PC-3 (cell line): ENCODE results near the gene RABGAP1L. TPM values are rescaled to one million over a fixed set of nuclear protein-coding genes. Genes with fewer than 3 reads are reported as not detected.

Source experiments
- ATAC-seq: fragments of 200-7000 bp; cut with Tn5 transposase; 2 replicates; pipeline ENCODE4 v1.9.1; 2020; ENCODE audit warnings: mild to moderate bottlenecking, moderate library complexity
- BruUV-seq: library from RNA; stranded (reverse); fragments of 400-500 nt; replicated peaks from 2 replicates; lab custom pipeline; 2021; lab: Mats Ljungman, UMichigan
- CTCF ChIA-PET: fragments of 300-600 bp; sonication (Branson Sonifier 250); formaldehyde crosslinking; loops from one replicate; lab custom pipeline; 2022; ENCODE audit warnings: antibody characterized with exemption; lab: Charles Lee
- POLR2A ChIA-PET: fragments of 300-600 bp; sonication (Branson Sonifier 250); formaldehyde crosslinking; loops from one replicate; lab custom pipeline; 2022; ENCODE audit warnings: antibody characterized with exemption; ENCODE audit not compliant: unreplicated experiment; lab: Charles Lee
- DNase-seq: peaks from one replicate; pipeline ENCODE4 v3.0.0-alpha.2; 2015
- H2AFZ ChIP-seq: fragments of 300-600 bp; sonication (generic); 2 replicates; pipeline ENCODE4 v1.6.0; 2016; ENCODE audit warnings: antibody characterized with exemption, low read length
- H3F3A ChIP-seq: fragments of 300-600 bp; sonication (generic); one replicate; pipeline ENCODE4 v1.6.0; 2017; ENCODE audit warnings: antibody characterized with exemption, low read length, control low read depth, mild to moderate bottlenecking; ENCODE audit not compliant: unreplicated experiment
- H3K27ac ChIP-seq: fragments of 300-600 bp; sonication (generic); 2 replicates; pipeline ENCODE4 v1.5.1; 2016; ENCODE audit warnings: mild to moderate bottlenecking, low read length
- H3K27me3 ChIP-seq: fragments of 300-600 bp; sonication (generic); 2 replicates; pipeline ENCODE4 v1.6.1; 2016; ENCODE audit warnings: low read length, mixed read lengths
- H3K36me3 ChIP-seq: fragments of 300-600 bp; sonication (generic); 2 replicates; pipeline ENCODE4 v1.6.1; 2016; ENCODE audit warnings: low read depth, mixed run types, low read length, mixed read lengths
- H3K4me1 ChIP-seq: fragments of 300-600 bp; sonication (generic); 2 replicates; pipeline ENCODE4 v1.5.1; 2016; ENCODE audit warnings: low read length; ENCODE audit not compliant: insufficient read depth
- H3K4me2 ChIP-seq: fragments of 300-600 bp; sonication (generic); 2 replicates; pipeline ENCODE4 v1.6.0; 2016; ENCODE audit warnings: low read length
- H3K4me3 ChIP-seq: fragments of 300-600 bp; sonication (generic); 2 replicates; pipeline ENCODE4 v1.5.1; 2016; ENCODE audit warnings: mild to moderate bottlenecking, low read length, mixed read lengths
- H3K79me2 ChIP-seq: fragments of 300-600 bp; sonication (generic); 2 replicates; pipeline ENCODE4 v1.6.1; 2017; ENCODE audit warnings: low read length, mixed read lengths
- H3K9ac ChIP-seq: fragments of 300-600 bp; sonication (generic); 2 replicates; pipeline ENCODE4 v1.6.0; 2016; ENCODE audit warnings: mild to moderate bottlenecking, low read length
- H3K9me2 ChIP-seq: fragments of 300-600 bp; sonication (generic); replicated peaks from 2 replicates; pipeline ENCODE4 v1.6.1; 2016; ENCODE audit warnings: mixed run types, low read length, mixed read lengths
- H3K9me3 ChIP-seq: fragments of 300-600 bp; sonication (generic); 2 replicates; pipeline ENCODE4 v1.6.1; 2016; ENCODE audit warnings: low read length, mixed read lengths
- H4K20me1 ChIP-seq: fragments of 300-600 bp; sonication (generic); 2 replicates; pipeline ENCODE4 v1.6.1; 2016; ENCODE audit warnings: low read length, mixed read lengths
- CTCF ChIP-seq: fragments of 300-600 bp; sonication (generic); conservative IDR thresholded peaks from 2 replicates; pipeline ENCODE4 v1.5.1; 2017; ENCODE audit warnings: antibody characterized with exemption, low read depth, mild to moderate bottlenecking, low read length
- EZH2 ChIP-seq: fragments of 300-600 bp; sonication (generic); IDR thresholded peaks from one replicate; pipeline ENCODE4 v1.6.1; 2017; ENCODE audit warnings: antibody characterized with exemption, mild to moderate bottlenecking, low read length; ENCODE audit not compliant: unreplicated experiment
- EZH2phosphoT487 ChIP-seq: fragments of 300-600 bp; sonication (generic); IDR thresholded peaks from 2 replicates; pipeline ENCODE4 v1.6.1; 2018; ENCODE audit warnings: mild to moderate bottlenecking, antibody characterized with exemption, low read length, borderline replicate concordance
- intact Hi-C: fragments of 100-400 bp; cut with micrococcal nuclease; formaldehyde crosslinking; loops from 2 replicates; pipeline ENCODE4 v1.9.0; 2023
- total RNA-seq: library from RNA; depleted of rRNA; stranded (reverse); fragments of >200 nt; gene quantifications from 2 replicates; pipeline ENCODE4 v1.2.3, GENCODE V29; 2014

Gene RABGAP1L
- total RNA-seq, 1 experiment from 2014 or later: 24.4 TPM

- Histone ChIP-seq H3K4me2 (no peak overlapping the region), H3K79me2 (no peaks in the 10 kb centered on the region), H3K9ac (no peak overlapping the region), H3K27ac (no peak overlapping the region), H3K4me3 (no peak overlapping the region), H3K27me3 (no peaks in the 10 kb centered on the region), H2AFZ (no peak overlapping the region), H3K9me3 (no peaks in the 10 kb centered on the region), H3K36me3 (no peaks in the 10 kb centered on the region), H3F3A (no peaks in the 10 kb centered on the region), H3K4me1 (no peaks in the 10 kb centered on the region), H3K9me2 (no peaks in the 10 kb centered on the region), H4K20me1 (no peaks in the 10 kb centered on the region)
- ChIA-PET POLR2A (no interaction called here), CTCF (no interaction called here)
- DNase-seq (no peak), ATAC-seq (no peak)
- TF ChIP-seq EZH2 (no peak), EZH2phosphoT487 (no peak), CTCF (no peak)
- no TSS peak for BruUV-seq
- intact Hi-C loops: no loop called here
Observed at GRCh38 chr1:174112489-174113162, 46.7 kb upstream of the RABGAP1L start.

GRCh38 chr1:174114106-174114505 lies 45.2 kb upstream of the RABGAP1L start:
- intact Hi-C loops: no loop called here

More at GRCh38 chr1:174114106-174114505, 45.2 kb upstream of the RABGAP1L start:
- H3K27me3 ChIP-seq: no peaks in the 10 kb centered on the region
- no peak overlapping the region for H3K4me3 ChIP-seq
- no peak for ATAC-seq
- ChIA-PET CTCF (no interaction called here), POLR2A (no interaction called here)
- H3K36me3 ChIP-seq: no peaks in the 10 kb centered on the region
- no peak overlapping the region for H3K4me2 ChIP-seq
- no peaks in the 10 kb centered on the region for H3K9me3 ChIP-seq
- H3F3A ChIP-seq: no peaks in the 10 kb centered on the region
- H4K20me1 ChIP-seq: no peaks in the 10 kb centered on the region
- no peak for DNase-seq
- H2AFZ ChIP-seq: no peak overlapping the region
- H3K9me2 ChIP-seq: no peaks in the 10 kb centered on the region
- H3K9ac ChIP-seq: no peak overlapping the region
- TF ChIP-seq CTCF: no peak
- TF ChIP-seq EZH2: no peak
- TF ChIP-seq EZH2phosphoT487: no peak
- H3K27ac ChIP-seq: no peak overlapping the region
- no peaks in the 10 kb centered on the region for H3K79me2 ChIP-seq
- no TSS peak for BruUV-seq
- no peaks in the 10 kb centered on the region for H3K4me1 ChIP-seq
